GM19455 (cell line): ENCODE results near the gene SDE2.
A peak's percentile ranks its signal among the peaks of the same experiment; 100 is the strongest.
"Not testable (repeated sequence)": the region's sequence is repeated elsewhere in the genome, so short reads cannot be mapped to it uniquely, and the experiment has no call there.

Experiments
- ATAC-seq: cut with Tn5 transposase; IDR thresholded peaks from one replicate; pipeline ENCODE4 v1.9.1; 2021; ENCODE audit not compliant: unreplicated experiment

The SDE2 gene

GRCh38 chr1:225945564-225945963, 53.6 kb downstream of the SDE2 start:
- no peak for ATAC-seq

- peak; percentile 54 for ATAC-seq
These were observed 54.2 kb downstream of the SDE2 start for GRCh38 chr1:225944951-225945350.

GRCh38 chr1:225944387-225944786, 54.8 kb downstream of the SDE2 start:
- ATAC-seq: no peak

GRCh38 chr1:225943582-225943981, 55.6 kb downstream of the SDE2 start:
- ATAC-seq: no peak

- ATAC-seq: peak; percentile 88
These were observed 56.6 kb downstream of the SDE2 start for GRCh38 chr1:225942574-225942973.

GRCh38 chr1:225941942-225942222, 57.3 kb downstream of the SDE2 start:
- no peak for ATAC-seq

- ATAC-seq: no peak
These were observed 57.8 kb downstream of the SDE2 start, which contains the start of gene LEFTY2 for GRCh38 chr1:225941187-225941941. TSS of gene LEFTY2 (minus strand) at chr1:225941220. CDS start at chr1:225941140, 80 bp downstream.

GRCh38 chr1:225940385-225941151, 58.6 kb downstream of the SDE2 start:
- no peak for ATAC-seq

GRCh38 chr1:225939939-225940310, 59.2 kb downstream of the SDE2 start:
- not testable (repeated sequence) for ATAC-seq

- not testable (repeated sequence) for ATAC-seq
These were observed 59.8 kb downstream of the SDE2 start for GRCh38 chr1:225939097-225939938.

- no peak for ATAC-seq
These were observed 61.8 kb downstream of the SDE2 start for GRCh38 chr1:225937048-225937968.

- no peak for ATAC-seq
These were observed 62.6 kb downstream of the SDE2 start for GRCh38 chr1:225936523-225936922.

GRCh38 chr1:225936086-225936485, 63.1 kb downstream of the SDE2 start:
- not testable (repeated sequence) for ATAC-seq

- no peak for ATAC-seq
These were observed 64.4 kb downstream of the SDE2 start for GRCh38 chr1:225934711-225935110.

GRCh38 chr1:225933072-225933471, 66.1 kb downstream of the SDE2 start:
- no peak for ATAC-seq
